Left colon (tissue), 2 donors: ENCODE data around the gene OSBPL3. TPM values are rescaled to one million over a fixed set of nuclear protein-coding genes. Genes with fewer than 3 reads are reported as not detected.
A peak's percentile ranks its signal among the peaks of the same experiment; 100 is the strongest.
"Not testable (repeated sequence)": the region's sequence is repeated elsewhere in the genome, so short reads cannot be mapped to it uniquely, and the experiment has no call there.

Experiments
- ATAC-seq: fragments of 200-7000 bp; cut with Tn5 transposase; one replicate; pipeline ENCODE4 v1.9.1; 2020; ENCODE audit warnings: mild to moderate bottlenecking, moderate library complexity
- DNase-seq, 2 donors: peaks; one replicate each; pipeline ENCODE4 v3.0.0-alpha.2; 2020
- intact Hi-C, 2 donors: fragments of 100-400 bp; cut with DNase I in 1 of 2; cut with micrococcal nuclease in 1 of 2; formaldehyde crosslinking; loops; one replicate each; pipeline versions ENCODE4 v1.11.2 to v1.14.0; 2022; cut with DNase I, micrococcal nuclease
- long read RNA-seq: library from polyadenylated mRNA; unstranded; transcript quantifications from one replicate; pipeline ENCODE4 v2.0.0, GENCODE V29; 2021
- total RNA-seq, 2 donors: library from RNA; stranded (reverse); fragmentation: NEBNext Ultra II Directional; extraction: Animal tissue kit (Norgen Biotek cat#: 25700); gene quantifications; one replicate each; pipeline ENCODE4 v1.2.1, GENCODE V29; 2021
- donor health status: DM: no; HTN: no; CAD: no.
- donor health status: DM: yes; HTN: yes; CAD: no.

The OSBPL3 gene
- 10 to 100 TPM; 11.0 to 13.2 TPM for total RNA-seq
- long read RNA-seq, partial matches to known transcripts: 2 of 4 reads
- long read RNA-seq, other reads (novel, unspliced or antisense): 2 of 4 reads

GRCh38 chr7:24979863-24980533 is at the start of gene OSBPL3:
OSBPL3 (minus strand) TSS chr7:24980178; CDS start chr7:24892472, 87,706 bp downstream.
- peak; percentile 95 to 96 for DNase-seq
- ATAC-seq: peak; percentile 92
- intact Hi-C loops: loop anchor here in 1 of 2 donors (5.0 kb wide), 1 partner anchor 158 kb away; no protein-coding TSS in a partner anchor

GRCh38 chr7:25029075-25029474 is 49.1 kb upstream of the OSBPL3 start:
- intact Hi-C loops: no loop called here
- ATAC-seq (no peak), DNase-seq (no peak)

GRCh38 chr7:25028370-25029021 is 48.5 kb upstream of the OSBPL3 start:
- no peak for DNase-seq
- intact Hi-C loops: no loop called here
- no peak for ATAC-seq

- no peak for ATAC-seq
- no peak for DNase-seq
- intact Hi-C loops: no loop called here
Observed at GRCh38 chr7:25026156-25026555, 46.2 kb upstream of the OSBPL3 start.

- no peak for ATAC-seq
- intact Hi-C loops: no loop called here
Observed at GRCh38 chr7:25025218-25025671, 45.3 kb upstream of the OSBPL3 start.

GRCh38 chr7:25024066-25024465 is 44.1 kb upstream of the OSBPL3 start:
- no peak for ATAC-seq
- DNase-seq: no peak
- intact Hi-C loops: no loop called here

More at GRCh38 chr7:25025218-25025671, 45.3 kb upstream of the OSBPL3 start:
- DNase-seq: no peak

GRCh38 chr7:25017671-25018070 is 37.7 kb upstream of the OSBPL3 start:
- intact Hi-C loops, ATAC-seq, DNase-seq: not testable (repeated sequence)

- DNase-seq (no peak), ATAC-seq (no peak)
- intact Hi-C loops: no loop called here
Observed at GRCh38 chr7:25014756-25015155, 34.8 kb upstream of the OSBPL3 start.

GRCh38 chr7:25012710-25013109 is 32.7 kb upstream of the OSBPL3 start:
- DNase-seq, ATAC-seq, intact Hi-C loops: not testable (repeated sequence)

GRCh38 chr7:25012254-25012653 is 32.3 kb upstream of the OSBPL3 start:
- ATAC-seq (no peak), DNase-seq (no peak)
- intact Hi-C loops: no loop called here

GRCh38 chr7:25009257-25009656 is 29.3 kb upstream of the OSBPL3 start:
- ATAC-seq: no peak
- DNase-seq: no peak
- intact Hi-C loops: no loop called here

- DNase-seq: no peak
- no peak for ATAC-seq
- intact Hi-C loops: no loop called here
Observed at GRCh38 chr7:25007668-25008067, 27.7 kb upstream of the OSBPL3 start.

GRCh38 chr7:25006276-25006675 is 26.3 kb upstream of the OSBPL3 start:
- intact Hi-C loops: no loop called here
- ATAC-seq: no peak
- no peak for DNase-seq

- ATAC-seq (no peak), DNase-seq (no peak)
- intact Hi-C loops: no loop called here
Observed at GRCh38 chr7:25005658-25006057, 25.7 kb upstream of the OSBPL3 start.

GRCh38 chr7:25002786-25003185 is 22.8 kb upstream of the OSBPL3 start:
- DNase-seq (no peak), ATAC-seq (no peak)
- intact Hi-C loops: no loop called here

- DNase-seq (no peak), ATAC-seq (no peak)
- intact Hi-C loops: no loop called here
Observed at GRCh38 chr7:24995466-24995865, 15.5 kb upstream of the OSBPL3 start.

- intact Hi-C loops: no loop called here
- ATAC-seq (no peak), DNase-seq (no peak)
Observed at GRCh38 chr7:24992314-24992713, 12.3 kb upstream of the OSBPL3 start.

- intact Hi-C loops: no loop called here
- DNase-seq: no peak
- ATAC-seq: no peak
Observed at GRCh38 chr7:24991353-24991752, 11.4 kb upstream of the OSBPL3 start.

- ATAC-seq (no peak), DNase-seq (no peak)
- intact Hi-C loops: no loop called here
Observed at GRCh38 chr7:24987331-24987842, 7.4 kb upstream of the OSBPL3 start.

- DNase-seq: peak in 1 of 2 donors; percentile 12
- intact Hi-C loops: loop anchor here in 1 of 2 donors (5.0 kb wide), 1 partner anchor 161 kb away; no protein-coding TSS in a partner anchor
- ATAC-seq: no peak
Observed at GRCh38 chr7:24982917-24983316, 2.9 kb upstream of the OSBPL3 start.
